DMS53 (cell line): ENCODE data around the gene SPTY2D1.
A peak's percentile ranks its signal among the peaks of the same experiment; 100 is the strongest.
"Not testable (repeated sequence)": the region's sequence is repeated elsewhere in the genome, so short reads cannot be mapped to it uniquely, and the experiment has no call there.

Source experiments
- DNase-seq: peaks from one replicate; lab custom pipeline; 2025; lab: John Stamatoyannopoulos, UW

The SPTY2D1 gene, protein sequence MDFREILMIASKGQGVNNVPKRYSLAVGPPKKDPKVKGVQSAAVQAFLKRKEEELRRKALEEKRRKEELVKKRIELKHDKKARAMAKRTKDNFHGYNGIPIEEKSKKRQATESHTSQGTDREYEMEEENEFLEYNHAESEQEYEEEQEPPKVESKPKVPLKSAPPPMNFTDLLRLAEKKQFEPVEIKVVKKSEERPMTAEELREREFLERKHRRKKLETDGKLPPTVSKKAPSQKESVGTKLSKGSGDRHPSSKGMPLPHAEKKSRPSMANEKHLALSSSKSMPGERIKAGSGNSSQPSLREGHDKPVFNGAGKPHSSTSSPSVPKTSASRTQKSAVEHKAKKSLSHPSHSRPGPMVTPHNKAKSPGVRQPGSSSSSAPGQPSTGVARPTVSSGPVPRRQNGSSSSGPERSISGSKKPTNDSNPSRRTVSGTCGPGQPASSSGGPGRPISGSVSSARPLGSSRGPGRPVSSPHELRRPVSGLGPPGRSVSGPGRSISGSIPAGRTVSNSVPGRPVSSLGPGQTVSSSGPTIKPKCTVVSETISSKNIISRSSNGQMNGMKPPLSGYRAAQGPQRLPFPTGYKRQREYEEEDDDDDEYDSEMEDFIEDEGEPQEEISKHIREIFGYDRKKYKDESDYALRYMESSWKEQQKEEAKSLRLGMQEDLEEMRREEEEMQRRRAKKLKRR

DNA sequence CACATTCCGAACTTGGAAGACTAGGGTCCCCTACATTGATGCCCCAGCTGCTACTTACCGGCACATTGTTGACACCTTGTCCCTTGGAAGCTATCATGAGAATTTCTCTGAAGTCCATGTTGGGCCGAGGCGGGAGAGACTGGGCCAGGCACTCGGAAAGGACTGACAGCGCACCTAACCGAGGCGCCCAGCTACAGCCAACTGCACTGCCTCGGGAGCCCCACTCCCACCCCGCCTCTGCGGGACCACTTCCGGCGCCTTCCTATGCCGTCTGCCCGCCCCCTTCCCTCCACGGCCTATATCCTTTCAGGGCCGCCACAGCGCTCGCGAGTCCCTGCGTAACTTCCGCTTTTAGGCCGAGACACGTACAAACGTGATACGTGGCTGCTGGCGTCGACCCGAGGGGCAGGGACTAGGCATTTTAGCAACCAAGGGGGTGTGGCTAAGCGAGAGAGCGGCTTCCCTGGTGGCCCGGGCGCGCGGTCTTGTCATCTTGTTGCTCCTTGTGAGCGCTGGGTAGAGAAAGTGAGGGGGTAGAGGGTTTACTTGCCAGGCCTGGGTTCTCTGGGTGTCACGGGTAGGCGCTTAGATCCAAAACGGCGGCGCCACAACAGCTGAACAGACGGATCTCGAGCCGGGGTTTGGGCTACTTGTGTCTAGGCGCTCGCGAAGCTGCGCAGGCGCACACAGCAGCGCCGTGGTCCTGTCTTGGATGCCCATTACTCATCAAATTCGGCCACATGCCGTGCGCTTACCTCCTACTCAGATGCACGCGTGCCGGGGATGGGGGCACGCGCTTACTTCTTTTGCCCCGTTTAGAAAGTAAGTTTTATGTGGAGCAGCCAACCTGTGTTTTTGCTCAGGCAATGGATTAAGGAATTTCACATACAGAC lies at the start of gene SPTY2D1:
TSS of gene SPTY2D1 (minus strand) at position 203 of the 893 bp plus-strand sequence. CDS start at position 118, 85 bp downstream.
- DNase-seq: peak; percentile 100

DNA sequence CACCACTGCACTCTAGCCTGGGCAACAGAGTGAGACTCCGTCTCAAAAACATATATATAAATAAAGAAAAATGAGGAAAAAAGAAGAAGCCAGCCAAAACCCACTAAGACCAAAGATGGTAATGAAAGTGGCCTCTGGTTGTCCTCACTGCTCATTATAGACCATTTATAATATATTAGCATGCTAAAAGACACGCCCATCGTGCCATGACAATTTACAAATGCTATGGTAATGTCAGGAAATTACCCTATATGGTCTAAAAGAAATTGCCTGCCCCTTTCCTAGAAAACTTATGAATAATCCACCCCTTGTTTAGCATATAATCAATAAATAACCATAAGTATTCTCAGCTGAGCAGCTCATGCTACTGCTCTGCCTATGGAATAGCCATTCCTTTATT lies 48.3 kb upstream of the SPTY2D1 start:
- no peak for DNase-seq

DNA sequence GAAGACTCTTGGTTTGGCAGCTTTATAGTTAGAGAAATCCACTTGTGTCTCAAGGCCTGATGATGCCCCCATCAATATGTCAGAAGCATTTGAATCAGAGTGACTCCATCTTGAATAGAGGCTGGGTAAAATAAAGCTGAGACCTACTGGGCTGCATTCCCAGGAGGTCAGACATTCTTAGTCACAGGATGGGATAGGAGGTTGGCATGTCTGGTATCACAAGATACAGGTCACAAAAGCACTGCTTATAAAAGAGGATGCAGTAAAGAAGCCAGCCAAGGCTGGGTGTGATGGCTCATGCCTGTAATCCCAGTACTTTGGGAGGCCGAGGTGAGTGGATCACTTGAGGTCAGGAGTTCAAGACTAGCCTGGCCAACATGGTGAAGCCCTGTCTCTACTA lies 47.8 kb upstream of the SPTY2D1 start:
- DNase-seq: not testable (repeated sequence)

DNA sequence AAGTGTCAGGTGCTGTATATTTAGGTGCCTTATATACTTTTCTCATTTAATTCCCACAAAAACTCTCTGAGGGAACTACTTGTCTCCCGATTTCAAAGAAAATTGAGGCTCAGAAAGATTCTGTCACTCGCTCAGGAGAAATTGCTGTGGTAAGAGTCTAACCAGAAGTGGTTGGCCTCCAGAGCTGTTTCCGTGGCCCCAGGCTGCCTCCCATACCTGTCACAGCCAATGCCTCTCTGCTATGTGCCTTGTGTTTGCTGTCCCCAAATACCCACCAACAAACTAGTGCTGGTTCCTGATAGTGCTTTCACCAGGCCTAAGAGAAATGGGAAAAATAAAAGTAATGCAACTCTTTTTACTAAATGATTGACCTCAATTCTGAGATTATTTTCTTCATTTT lies 43.4 kb upstream of the SPTY2D1 start:
- no peak for DNase-seq

DNA sequence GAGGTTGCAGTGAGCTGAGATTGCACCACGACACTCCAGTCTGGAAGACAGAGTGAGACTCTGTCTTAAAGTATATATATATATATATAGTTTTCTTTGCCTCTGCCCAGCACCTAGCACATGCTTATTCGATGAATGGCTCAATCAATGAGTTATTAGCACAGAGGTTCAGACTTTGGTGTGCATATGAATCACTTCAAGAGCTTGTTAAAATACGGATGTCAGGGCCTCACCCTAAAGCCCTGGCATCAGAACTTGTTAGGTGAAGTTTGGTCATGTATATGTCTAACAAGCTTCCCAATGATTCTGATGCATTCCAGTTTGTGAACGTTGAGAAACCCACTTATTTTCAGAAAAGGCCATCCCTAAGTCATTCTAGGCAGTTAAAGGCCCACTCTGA lies 42.7 kb upstream of the SPTY2D1 start:
- DNase-seq: no peak

DNA sequence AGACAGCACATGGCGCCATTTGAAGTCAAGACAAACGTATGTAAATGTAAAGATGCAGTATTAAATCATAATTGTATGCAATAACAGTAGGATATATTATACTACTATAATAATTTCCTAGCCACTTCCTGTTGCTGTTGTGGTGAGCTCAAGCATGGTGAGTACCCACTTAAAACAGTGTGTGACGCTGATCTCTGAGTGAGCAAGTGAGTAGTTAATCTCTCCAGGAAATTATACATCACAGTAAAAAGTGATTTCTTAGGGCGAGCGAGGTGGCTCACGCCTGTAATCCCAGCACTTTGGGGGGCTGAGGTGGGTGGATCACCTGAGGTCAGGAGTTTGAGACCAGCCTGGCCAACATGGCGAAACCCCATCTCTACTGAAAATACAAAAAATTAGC lies 38.1 kb upstream of the SPTY2D1 start:
- DNase-seq: peak; percentile 92

DNA sequence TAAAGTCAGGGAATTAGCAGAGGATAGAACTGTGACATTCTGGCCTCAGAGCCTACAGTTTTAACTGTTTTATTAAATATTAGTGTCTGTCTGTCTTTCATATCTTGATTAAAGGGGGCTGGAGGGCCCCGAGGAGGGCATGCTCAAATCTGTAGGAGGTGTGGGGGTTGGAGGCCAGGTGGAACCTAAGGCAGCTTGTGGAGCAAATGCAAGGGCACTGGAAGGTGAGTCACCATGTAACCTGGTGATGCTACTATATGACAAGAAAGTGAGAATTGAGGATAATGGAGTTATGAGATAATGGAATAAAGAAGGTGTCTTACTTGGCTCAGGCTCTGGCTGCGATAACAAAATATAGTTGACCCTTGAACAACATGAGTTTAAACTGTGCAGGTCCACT lies 37.1 kb upstream of the SPTY2D1 start:
- peak; percentile 42 for DNase-seq

DNA sequence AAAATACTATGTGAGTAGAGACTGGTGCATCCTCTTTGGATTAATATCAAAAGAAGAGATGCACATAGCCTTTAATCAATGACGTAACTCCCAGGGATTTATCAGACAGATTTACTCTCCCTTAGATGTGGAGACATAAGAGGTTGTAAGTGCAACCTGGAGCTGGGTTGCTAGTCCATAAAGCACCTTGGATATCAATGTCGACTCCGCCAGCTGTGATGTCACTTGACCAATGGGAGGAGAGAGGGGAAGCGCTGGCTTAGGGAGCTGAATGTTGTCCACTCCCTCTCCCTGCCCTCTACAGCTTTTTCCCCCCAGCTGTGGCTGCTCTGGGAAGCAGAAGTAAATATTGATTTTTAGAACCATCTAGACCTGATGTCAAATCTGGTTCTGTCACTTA lies 35.6 kb upstream of the SPTY2D1 start:
- peak; percentile 74 for DNase-seq

DNA sequence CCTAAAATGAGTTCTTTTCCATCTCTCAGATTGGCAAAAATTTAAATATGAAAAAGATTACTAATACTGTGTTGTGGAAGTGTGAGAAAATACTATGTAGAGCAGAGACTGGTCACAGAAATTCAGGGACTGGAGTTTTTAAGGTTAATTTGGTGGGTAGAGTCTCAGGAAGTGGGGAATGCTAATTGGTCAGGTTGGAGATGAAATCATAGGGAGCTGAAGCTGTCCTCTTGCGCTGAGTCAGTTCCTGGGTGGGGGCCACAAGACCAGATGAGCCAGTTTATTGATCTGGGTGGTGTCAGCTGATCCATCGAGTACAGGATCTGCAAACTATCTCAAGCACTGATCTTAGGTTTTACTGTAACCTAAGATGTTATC lies 35.1 kb upstream of the SPTY2D1 start:
- DNase-seq: peak; percentile 35

DNA sequence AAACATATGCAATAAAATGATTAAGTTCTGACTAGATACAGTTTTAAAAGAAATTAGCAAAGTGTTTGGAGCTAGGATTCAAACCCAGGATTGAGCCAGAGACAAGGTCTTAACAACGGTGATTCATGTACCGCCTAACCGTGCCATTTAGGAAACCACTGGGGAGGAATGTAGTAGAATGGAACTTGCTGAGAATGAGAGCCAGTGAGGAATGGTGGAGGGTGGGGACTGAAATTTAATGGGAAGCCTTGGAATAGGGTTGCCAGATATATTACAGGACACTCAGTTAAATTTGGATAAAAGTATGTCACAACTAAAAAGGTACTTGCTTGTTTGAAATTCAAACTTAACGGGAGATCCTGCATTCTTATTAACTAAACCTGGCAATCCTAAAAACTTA lies 34.0 kb upstream of the SPTY2D1 start:
- no peak for DNase-seq

DNA sequence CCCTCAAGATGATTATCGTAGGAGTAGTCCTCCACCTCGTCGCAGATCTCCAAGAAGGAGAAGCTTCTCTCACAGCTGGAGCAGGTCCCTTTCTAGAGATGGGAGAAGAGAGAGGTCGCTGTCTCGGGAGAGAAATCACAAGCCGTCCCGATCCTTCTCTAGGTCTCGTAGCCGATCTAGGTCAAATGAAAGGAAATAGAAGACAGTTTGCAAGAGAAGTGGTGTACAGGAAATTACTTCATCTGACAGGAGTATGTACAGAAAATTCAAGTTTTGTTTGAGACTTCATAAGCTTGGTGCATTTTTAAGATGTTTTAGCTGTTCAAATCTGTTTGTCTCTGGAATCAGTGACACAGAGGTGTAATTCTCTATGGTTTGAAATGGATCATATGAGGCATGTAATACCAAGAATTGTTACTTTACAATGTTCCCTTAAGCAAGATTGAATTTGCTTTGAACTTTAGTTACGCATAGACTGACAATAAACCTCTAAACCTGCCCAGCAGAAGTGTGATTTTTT lies 31.3 kb upstream of the SPTY2D1 start:
- DNase-seq: not testable (repeated sequence)

DNA sequence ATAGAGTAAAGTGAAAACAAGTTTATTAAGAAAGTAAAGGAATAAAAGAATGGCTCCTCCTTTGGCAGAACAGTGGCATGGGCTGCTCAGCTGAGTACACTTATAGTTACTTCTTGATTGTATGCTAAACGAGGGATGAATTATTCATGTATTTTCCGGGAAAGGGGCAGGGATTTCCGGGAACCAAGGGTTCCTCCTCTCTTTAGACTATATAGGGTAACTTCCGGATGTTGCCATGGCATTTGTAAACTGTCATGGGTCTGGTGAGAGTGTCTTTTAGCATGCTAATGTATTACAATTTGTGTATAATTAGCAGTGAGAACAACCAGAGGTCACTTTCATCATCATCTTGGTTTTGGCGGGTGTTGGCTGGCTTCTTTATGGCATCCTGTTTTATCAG lies 23.5 kb upstream of the SPTY2D1 start:
- DNase-seq: no peak

DNA sequence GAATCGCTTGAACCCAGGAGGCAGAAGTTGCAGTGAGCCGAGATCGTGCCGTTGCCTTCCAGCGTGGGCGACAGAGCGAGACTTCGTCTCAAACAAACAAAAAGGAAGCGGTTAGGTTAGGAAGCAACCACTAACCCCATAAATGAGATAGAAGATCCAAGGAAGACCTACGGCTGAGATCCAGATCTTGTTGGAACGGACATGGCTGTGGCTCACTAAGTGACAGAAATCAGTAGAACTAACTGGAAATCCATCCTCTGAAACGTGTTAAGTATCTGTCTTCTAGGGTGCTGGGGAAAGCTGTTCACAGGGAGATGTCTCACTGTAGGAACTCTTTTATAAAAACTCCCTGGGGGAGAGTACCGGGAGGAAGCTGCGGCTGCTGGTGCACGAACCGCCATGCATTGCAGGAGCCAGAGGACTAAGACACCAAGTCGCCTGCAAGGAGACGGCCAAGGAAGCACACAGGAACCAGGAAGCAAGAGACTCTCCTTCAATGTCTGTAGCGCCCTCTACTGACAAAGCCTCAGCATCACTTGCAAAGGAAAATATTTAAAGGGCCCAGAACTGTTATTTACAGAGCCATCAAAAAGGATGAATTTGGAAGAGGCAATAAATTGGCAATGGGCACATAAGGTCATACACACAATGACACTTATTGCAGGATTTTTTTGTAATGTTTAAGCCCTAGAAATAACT lies 16.9 kb upstream of the SPTY2D1 start:
- peak; percentile 80 for DNase-seq

DNA sequence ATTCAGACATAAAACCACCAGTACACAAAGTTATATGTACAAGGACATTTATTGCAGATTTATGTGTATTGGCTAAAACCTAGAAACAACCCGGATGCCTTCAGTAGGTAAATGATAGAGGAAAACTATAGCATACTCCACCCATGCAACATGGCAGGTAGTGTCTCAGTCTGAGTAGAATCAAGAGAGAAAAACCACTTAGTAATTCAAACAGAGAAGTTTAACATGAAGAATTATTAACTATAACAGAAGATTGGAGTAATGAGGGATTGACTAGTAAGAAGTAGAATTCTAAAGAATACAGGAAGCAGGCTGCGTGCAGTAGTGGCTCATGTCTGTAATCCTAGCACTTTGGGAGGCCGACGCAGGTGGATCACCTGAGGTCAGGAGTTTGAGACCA lies 16.2 kb upstream of the SPTY2D1 start:
- no peak for DNase-seq

DNA sequence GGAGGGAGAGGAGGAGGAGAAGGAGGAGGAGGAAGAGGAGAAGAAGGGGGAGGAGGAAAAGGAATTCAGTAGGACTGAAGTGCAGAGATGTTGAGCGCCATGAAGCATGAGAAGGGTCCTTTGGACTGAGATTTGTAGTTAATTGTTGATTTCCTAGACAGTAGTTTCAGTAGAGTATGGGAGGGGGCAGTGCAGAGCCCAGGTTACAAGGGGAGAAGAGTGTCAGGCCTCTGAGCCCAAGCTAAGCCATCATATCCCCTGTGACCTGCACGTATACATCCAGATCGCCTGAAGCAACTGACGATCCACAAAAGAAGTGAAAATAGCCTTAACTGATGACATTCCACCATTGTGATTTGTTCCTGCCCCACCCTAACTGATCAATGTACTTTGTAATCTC lies 8.9 kb upstream of the SPTY2D1 start:
- not testable (repeated sequence) for DNase-seq

DNA sequence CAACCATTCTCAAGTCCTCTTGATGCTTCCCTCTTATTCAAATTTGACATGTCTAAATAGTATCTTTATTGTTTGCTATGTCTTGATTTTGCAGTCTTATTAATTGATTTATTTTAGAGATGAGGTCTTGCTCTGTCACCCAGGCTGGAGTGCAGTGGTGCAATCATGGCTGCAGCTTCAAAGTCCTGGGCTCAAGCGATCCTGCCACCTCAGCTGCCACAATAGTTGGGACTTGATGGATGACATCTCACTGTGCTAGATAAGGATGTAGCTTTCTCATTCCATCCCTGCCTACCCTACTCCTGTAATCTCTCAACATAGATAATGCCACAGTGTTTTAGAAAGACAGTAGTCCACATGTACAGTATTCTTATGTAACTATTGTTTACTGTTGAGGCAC lies 7.5 kb upstream of the SPTY2D1 start:
- DNase-seq: no peak

DNA sequence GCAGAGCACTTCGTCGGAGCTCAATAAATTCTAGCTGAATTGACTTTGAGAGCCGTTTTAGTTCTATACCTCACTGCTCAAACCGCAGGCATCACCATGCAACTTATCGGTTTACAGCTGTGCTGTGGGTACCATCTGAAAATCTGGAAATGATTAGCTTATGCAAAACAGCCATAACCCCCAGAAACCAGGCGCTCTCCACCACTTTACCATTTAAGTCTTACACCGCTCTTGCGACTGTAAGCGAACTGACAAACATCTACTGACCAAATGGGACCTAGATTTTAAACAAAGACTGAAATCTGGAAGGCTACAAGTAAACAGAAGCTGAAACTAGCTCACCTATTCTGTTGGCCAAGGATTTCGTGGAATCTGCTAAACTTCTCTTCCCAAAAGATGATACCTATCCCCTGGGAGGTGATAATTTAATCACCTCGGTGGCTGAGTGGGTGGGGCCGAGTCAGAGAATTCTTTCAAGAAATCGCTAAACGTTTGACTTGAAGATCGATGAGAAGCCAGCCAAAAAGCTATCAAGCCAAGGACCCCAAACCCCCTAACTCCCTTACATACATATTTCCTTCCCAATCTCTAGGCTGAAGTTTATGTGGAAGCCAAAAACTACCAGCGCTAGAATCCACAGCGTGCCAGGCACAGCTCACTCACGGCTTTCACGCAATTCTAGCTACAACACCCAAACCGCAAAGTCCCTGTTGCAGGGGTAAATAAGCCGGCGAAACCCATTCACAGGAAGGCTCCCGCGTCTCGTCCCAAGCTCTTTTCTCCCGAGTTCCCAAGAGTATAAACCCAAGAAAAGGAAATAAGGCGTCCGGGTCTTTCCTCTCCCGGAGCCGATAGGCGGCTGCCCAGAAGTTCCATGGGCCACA lies 644 bp downstream of the SPTY2D1 start:
- no peak for DNase-seq

DNA sequence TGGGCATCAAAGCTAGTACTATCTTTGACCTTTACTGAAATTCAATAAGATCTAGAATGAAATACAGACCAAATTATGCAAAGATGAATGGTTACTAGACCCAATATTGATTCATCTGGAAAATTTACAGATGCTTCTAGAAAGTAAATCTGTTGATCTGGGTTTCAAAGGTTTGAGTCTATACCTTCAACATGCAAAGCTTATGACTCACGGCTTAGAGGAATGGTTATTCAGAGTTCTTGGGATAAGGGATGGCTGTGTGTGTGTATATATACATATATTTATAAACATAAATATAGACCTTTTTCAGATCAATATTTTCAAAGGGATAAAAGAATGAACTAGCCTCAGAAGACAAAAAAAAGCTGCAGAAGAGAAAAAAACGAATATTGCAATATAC lies 1.3 kb downstream of the SPTY2D1 start:
- no peak for DNase-seq

DNA sequence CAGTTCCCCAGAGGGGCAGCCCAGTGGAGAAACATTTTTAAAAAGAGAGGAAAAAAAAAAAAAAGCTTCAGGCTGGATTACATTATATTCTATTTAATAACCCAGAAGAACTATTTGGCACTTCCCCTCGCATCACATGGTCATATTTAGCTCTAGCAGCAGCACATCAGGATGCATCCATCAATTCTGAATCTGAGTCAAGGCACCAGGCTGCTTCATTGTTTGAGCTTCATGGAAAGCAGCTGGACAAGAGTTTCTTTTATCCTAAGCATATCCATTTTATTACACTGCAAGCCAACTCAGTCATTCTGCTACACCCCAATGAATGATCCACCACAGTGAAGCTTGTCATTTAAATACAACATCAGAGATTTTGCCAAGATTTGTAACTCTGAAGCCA lies 10.0 kb downstream of the SPTY2D1 start:
- DNase-seq: no peak

DNA sequence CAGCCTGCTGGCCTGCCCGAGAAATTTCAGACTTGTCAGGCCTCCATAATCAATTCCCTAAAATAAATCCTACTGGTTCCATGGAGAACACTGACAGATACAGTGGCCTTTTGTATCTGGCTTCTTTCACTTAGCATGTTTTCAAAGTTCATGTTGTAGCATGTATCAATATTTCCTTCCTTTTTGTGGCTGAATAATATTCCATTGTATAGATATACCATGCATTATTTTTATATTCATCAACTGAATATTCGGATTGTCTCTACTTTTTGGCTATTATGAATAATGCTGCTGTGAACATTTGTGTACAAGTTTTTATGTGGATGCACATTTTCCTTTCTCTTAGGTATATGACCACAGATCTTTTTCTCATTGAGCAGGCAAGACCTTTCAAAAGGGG lies 10.4 kb downstream of the SPTY2D1 start:
- DNase-seq: no peak
